K562 (cell line): Measurements from ENCODE around the gene FCER2.

Experiments
- ATF3 ChIP-seq, 2 experiments: fragments of 450-650 bp in 1 of 2; sonication (generic) in 1 of 2; formaldehyde crosslinking in 1 of 2; IDR thresholded peaks in 1 of 2; conservative IDR thresholded peaks in 1 of 2; 2 replicates each; pipeline versions ENCODE4 v1.6.1 to v1.8.1; 2016 to 2023; ENCODE audit warnings: mild to moderate bottlenecking in 2 of 2, moderate library complexity in 2 of 2, inconsistent platforms in 1 of 2, missing genetic modification reagents in 1 of 2
- CTBP1 ChIP-seq: fragments of 450-650 bp; IDR thresholded peaks from 2 replicates; pipeline ENCODE4 v1.6.1; 2016; ENCODE audit warnings: borderline replicate concordance
- CTCF ChIP-seq, 3 experiments: IDR thresholded peaks in 2 of 3; conservative IDR thresholded peaks in 1 of 3; 2 replicates each; pipeline ENCODE4 v1.5.1; 2011 to 2012; ENCODE audit warnings: low read length in 3 of 3, mild to moderate bottlenecking in 3 of 3, control low read depth in 2 of 3, improper control_type of control experiment in 1 of 3, inconsistent platforms in 1 of 3, low read depth in 1 of 3, mixed read lengths in 1 of 3, moderate library complexity in 1 of 3; ENCODE audit not compliant: insufficient read depth in 2 of 3
- FUS ChIP-seq: fragments of 200-400 bp; formaldehyde crosslinking; optimal IDR thresholded peaks from 2 replicates; pipeline ENCODE3; 2017; ENCODE audit warnings: low read depth, low read length
- MAX ChIP-seq: sonication (generic); formaldehyde crosslinking; IDR thresholded peaks from 2 replicates; pipeline ENCODE4 v1.9.0; 2022; ENCODE audit warnings: mild to moderate bottlenecking, missing genetic modification reagents
- POLR2A ChIP-seq: fragments of 450-650 bp; conservative IDR thresholded peaks from 2 replicates; pipeline ENCODE4 v1.6.1; 2016
- RCOR1 ChIP-seq, 2 experiments: IDR thresholded peaks; 2 replicates each; pipeline ENCODE4 v1.6.1; 2012; ENCODE audit warnings: low read depth in 2 of 2, low read length in 2 of 2, borderline replicate concordance in 1 of 2, improper control_type of control experiment in 1 of 2
- TAF1 ChIP-seq: IDR thresholded peaks from 2 replicates; pipeline ENCODE4 v1.6.1; 2011; ENCODE audit warnings: mild to moderate bottlenecking, low read length, moderate library complexity; ENCODE audit not compliant: insufficient read depth, control insufficient read depth, severe bottlenecking; ENCODE audit errors: extremely low read depth
- TEAD4 ChIP-seq, 2 experiments: sonication (generic) in 1 of 2; formaldehyde crosslinking in 1 of 2; IDR thresholded peaks; 2 replicates each; pipeline versions ENCODE4 v1.6.1 to v1.8.0; 2012 to 2022; ENCODE audit warnings: borderline replicate concordance in 1 of 2, inconsistent platforms in 1 of 2, low read length in 1 of 2, mild to moderate bottlenecking in 1 of 2, missing genetic modification reagents in 1 of 2
- WHSC1 ChIP-seq: IDR thresholded peaks from one replicate; pipeline ENCODE4 v1.6.1; 2012; ENCODE audit warnings: low read length, control low read depth, inconsistent platforms
- ZKSCAN1 ChIP-seq: fragments of 150-350 bp; IDR thresholded peaks from 2 replicates; pipeline ENCODE4 v1.6.1; 2016; ENCODE audit warnings: low read depth, low read length

- no peak for TF ChIP-seq ZKSCAN1
- TF ChIP-seq WHSC1 = no peak
- no peak for TF ChIP-seq ATF3 (IDR thresholded peaks at IDR 0.05)
- no peak for TF ChIP-seq ATF3 (CRISPR knock-in tag; conservative IDR thresholded peaks at IDR 0.05)
- TF ChIP-seq CTBP1 = no peak
- no peak for TF ChIP-seq MAX (CRISPR knock-in tag)
- TF ChIP-seq POLR2A = no peak
- no peak for TF ChIP-seq TEAD4 (IDR thresholded peaks at IDR 0.05; ENCODE audit: low read length)
- TF ChIP-seq TEAD4 (CRISPR knock-in tag; IDR thresholded peaks at IDR 0.05; ENCODE audit: borderline replicate concordance) = no peak
- no peak for TF ChIP-seq FUS
- peak; percentile 16 to 49 (median 49); a peak in 4 of 6 replicates for TF ChIP-seq CTCF (IDR thresholded peaks at IDR 0.05 in 2 of 3, conservative IDR thresholded peaks at IDR 0.05 in 1 of 3; ENCODE audit: insufficient read depth in 2 of 3, low read depth in 1 of 3, low read length in 3 of 3)
- TF ChIP-seq RCOR1 (IDR thresholded peaks at IDR 0.05; ENCODE audit: borderline replicate concordance in 1 of 2, low read depth in 2 of 2, low read length in 2 of 2) = no peak
- no peak for TF ChIP-seq TAF1
Measured at GRCh38 chr19:7678971-7679751, 22.8 kb downstream of the FCER2 start.
